Measurements from ENCODE around the gene PLEKHG3.
A peak's percentile ranks its signal among the peaks of the same experiment; 100 is the strongest.

Gene PLEKHG3

GRCh38 chr14:64763801-64764621, 59.8 kb downstream of the PLEKHG3 start:
- no peak for DNase-seq (ENCODE audit: low read depth in 2 of 2)

GRCh38 chr14:64764641-64765520, 60.7 kb downstream of the PLEKHG3 start:
- DNase-seq (ENCODE audit: low read depth in 2 of 2): peak; percentile 58

- no peak for DNase-seq (ENCODE audit: low read depth in 2 of 2)
Observed at GRCh38 chr14:64765740-64766302, 61.6 kb downstream of the PLEKHG3 start.

GRCh38 chr14:64766430-64767151, 62.4 kb downstream of the PLEKHG3 start:
- no peak for DNase-seq (ENCODE audit: low read depth in 2 of 2)

GRCh38 chr14:64767215-64767964, 63.2 kb downstream of the PLEKHG3 start:
- DNase-seq (ENCODE audit: low read depth in 2 of 2): no peak

GRCh38 chr14:64768401-64769095, 64.3 kb downstream of the PLEKHG3 start:
- no peak for DNase-seq (ENCODE audit: low read depth in 2 of 2)

GRCh38 chr14:64769096-64770020, 65.1 kb downstream of the PLEKHG3 start:
- no peak for DNase-seq (ENCODE audit: low read depth in 2 of 2)

- DNase-seq (ENCODE audit: low read depth in 2 of 2): no peak
Observed at GRCh38 chr14:64770751-64771150, 66.5 kb downstream of the PLEKHG3 start.

- DNase-seq (ENCODE audit: low read depth in 2 of 2): no peak
Observed at GRCh38 chr14:64771161-64771560, 66.9 kb downstream of the PLEKHG3 start.

GRCh38 chr14:64772397-64772950, 68.2 kb downstream of the PLEKHG3 start:
- DNase-seq (ENCODE audit: low read depth in 2 of 2): no peak

- DNase-seq (ENCODE audit: low read depth in 2 of 2): no peak
Observed at GRCh38 chr14:64773046-64773445, 68.8 kb downstream of the PLEKHG3 start.

- DNase-seq (ENCODE audit: low read depth in 2 of 2): no peak
Observed at GRCh38 chr14:64773577-64773976, 69.4 kb downstream of the PLEKHG3 start.

- DNase-seq (ENCODE audit: low read depth in 2 of 2): no peak
Observed at GRCh38 chr14:64774272-64774671, 70.0 kb downstream of the PLEKHG3 start.

GRCh38 chr14:64775081-64775777, 71.0 kb downstream of the PLEKHG3 start:
- no peak for DNase-seq (ENCODE audit: low read depth in 2 of 2)

GRCh38 chr14:64777461-64777860, 73.2 kb downstream of the PLEKHG3 start:
- no peak for DNase-seq (ENCODE audit: low read depth in 2 of 2)

- DNase-seq (ENCODE audit: low read depth in 2 of 2): no peak
Observed at GRCh38 chr14:64778104-64778754, 74.0 kb downstream of the PLEKHG3 start.

- no peak for DNase-seq (ENCODE audit: low read depth in 2 of 2)
Observed at GRCh38 chr14:64779472-64779871, 75.2 kb downstream of the PLEKHG3 start.

GRCh38 chr14:64782196-64782595, 78.0 kb downstream of the PLEKHG3 start:
- DNase-seq (ENCODE audit: low read depth in 2 of 2): no peak
